ENCODE measurements around the gene EXOC3L2. TPM values are rescaled to one million over a fixed set of nuclear protein-coding genes. Genes with fewer than 3 reads are reported as not detected.

The EXOC3L2 gene
- total and polyA plus RNA-seq, 2 of the 8 experiments (the other 6 are each of a cell fraction or from before 2014, with no cell fraction given): 1.4 to 1.6 TPM

GRCh38 chr19:45195764-45196163 lies 49.4 kb downstream of the EXOC3L2 start:
- no peak for DNase-seq (ENCODE audit: low read depth in 1 of 2, low spot score in 2 of 2)
- Histone ChIP-seq H3K14ac (ENCODE audit: insufficient read length) (no peak overlapping the region), H3K18ac (ENCODE audit: extremely low read depth, low read length) (no peak overlapping the region), H2BK5ac (ENCODE audit: low read depth, low read length) (no peak overlapping the region), H3K4me2 (ENCODE audit: insufficient read depth in 1 of 2, low read depth in 2 of 2, low read length in 2 of 2) (no peak overlapping the region), H3K23me2 (ENCODE audit: low read depth, low read length) (no peaks in the 10 kb centered on the region), H3K36me3 (ENCODE audit: control insufficient read depth in 2 of 4, insufficient read depth in 4 of 4, low read length in 3 of 4) (no peaks in the 10 kb centered on the region), H3K56ac (replicated peaks; ENCODE audit: insufficient read length, low read depth, low read length) (no peak overlapping the region), H3K9me3 (ENCODE audit: insufficient read depth in 2 of 2, low read depth in 1 of 2, low read length in 1 of 2) (no peaks in the 10 kb centered on the region), H3K79me1 (ENCODE audit: low read depth, low read length) (no peaks in the 10 kb centered on the region), H3K79me2 (ENCODE audit: control insufficient read depth in 1 of 2, insufficient read depth in 2 of 2, low read length in 2 of 2) (no peaks in the 10 kb centered on the region), H4K8ac (ENCODE audit: extremely low read depth, insufficient read depth, low read length) (no peak overlapping the region), H2AFZ (ENCODE audit: low read length) (no peak overlapping the region), H4K20me1 (replicated peaks in 1 of 2; ENCODE audit: control insufficient read depth in 1 of 2, insufficient read depth in 2 of 2, low read length in 2 of 2) (no peaks in the 10 kb centered on the region), H3K4ac (replicated peaks; ENCODE audit: insufficient read length, low read depth, low read length) (no peak overlapping the region), H3K27me3 (replicated peaks in 1 of 4; ENCODE audit: control insufficient read depth in 3 of 4, extremely low read depth in 1 of 4, insufficient read depth in 3 of 4, low read length in 3 of 4) (no peaks in the 10 kb centered on the region), H2BK20ac (ENCODE audit: low read length) (no peak overlapping the region), H2BK15ac (ENCODE audit: low read length) (no peak overlapping the region), H2BK120ac (replicated peaks; ENCODE audit: low read depth, low read length) (no peak overlapping the region), H4K5ac (ENCODE audit: insufficient read length, low read depth, low read length) (no peak overlapping the region), H3K4me1 (replicated peaks in 1 of 4; ENCODE audit: control insufficient read depth in 3 of 4, insufficient read depth in 4 of 4, low read length in 3 of 4) (no peaks in the 10 kb centered on the region), H2BK12ac (ENCODE audit: low read depth, low read length) (no peak overlapping the region), H3K4me3 (ENCODE audit: extremely low read depth in 1 of 4, insufficient read depth in 2 of 4, low read depth in 3 of 4, low read length in 4 of 4) (no peak overlapping the region), H3K27ac (ENCODE audit: low read depth, low read length) (no peak overlapping the region), H3K9ac (replicated peaks in 1 of 4; ENCODE audit: extremely low read depth in 1 of 4, low read depth in 3 of 4, low read length in 3 of 4) (no peak overlapping the region), H3K23ac (ENCODE audit: insufficient read length) (no peak overlapping the region), H2AK5ac (ENCODE audit: low read depth, low read length) (no peak overlapping the region), H4K91ac (replicated peaks; ENCODE audit: insufficient read length, low read length) (no peak overlapping the region)
- FAIRE-seq: no peak
- POLR2A ChIA-PET (ENCODE audit: partially characterized antibody): no interaction called here
- CTCF ChIA-PET (ENCODE audit: partially characterized antibody): interaction anchor here (0.6 to 2.2 kb wide), 4 partner anchors 8 to 143 kb away, joined by 3 to 14 read pairs (median 3); no protein-coding TSS in a partner anchor
- 82% methylated on average over 6 of the region's 6 CpGs; no CpG with 5 or more reads in 1 of the 2 experiments for WGBS, 2 experiments (ENCODE audit: extremely low coverage in 1 of 2, insufficient coverage in 1 of 2, insufficient read length in 1 of 2, insufficient replicate concordance in 2 of 2, low coverage in 1 of 2, low lambda C conversion rate in 2 of 2, missing lambda C conversion rate in 1 of 2)
- TF ChIP-seq NANOG (IDR thresholded peaks at IDR 0.05; ENCODE audit: insufficient read depth, low read depth, low read length, poor library complexity, severe bottlenecking): no peak
- TF ChIP-seq ZNF274 (IDR thresholded peaks at IDR 0.05; ENCODE audit: borderline replicate concordance, extremely low read depth, low read length): no peak
- TF ChIP-seq, protein P1, sequence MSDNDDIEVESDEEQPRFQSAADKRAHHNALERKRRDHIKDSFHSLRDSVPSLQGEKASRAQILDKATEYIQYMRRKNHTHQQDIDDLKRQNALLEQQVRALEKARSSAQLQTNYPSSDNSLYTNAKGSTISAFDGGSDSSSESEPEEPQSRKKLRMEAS (IDR thresholded peaks at IDR 0.05): no peak
- TF ChIP-seq JUN (IDR thresholded peaks at IDR 0.05; ENCODE audit: low read depth, low read length): no peak
- TF ChIP-seq, protein P2, sequence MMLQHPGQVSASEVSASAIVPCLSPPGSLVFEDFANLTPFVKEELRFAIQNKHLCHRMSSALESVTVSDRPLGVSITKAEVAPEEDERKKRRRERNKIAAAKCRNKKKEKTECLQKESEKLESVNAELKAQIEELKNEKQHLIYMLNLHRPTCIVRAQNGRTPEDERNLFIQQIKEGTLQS (IDR thresholded peaks at IDR 0.05; ENCODE audit: insufficient read depth, low read depth, low read length): no peak
- no peak for TF ChIP-seq POLR2AphosphoS5 (IDR thresholded peaks at IDR 0.05; ENCODE audit: low read depth, low read length)
- TF ChIP-seq CBX8 (IDR thresholded peaks at IDR 0.05; ENCODE audit: borderline replicate concordance, low read depth, low read length): no peak
- no peak for TF ChIP-seq CBX5 (IDR thresholded peaks at IDR 0.05; ENCODE audit: low read depth, low read length)
- no peak for TF ChIP-seq RAD21 (IDR thresholded peaks at IDR 0.05 in 1 of 2, conservative IDR thresholded peaks at IDR 0.05 in 1 of 2; ENCODE audit: low read depth in 2 of 2, low read length in 2 of 2)
- TF ChIP-seq, protein P3, sequence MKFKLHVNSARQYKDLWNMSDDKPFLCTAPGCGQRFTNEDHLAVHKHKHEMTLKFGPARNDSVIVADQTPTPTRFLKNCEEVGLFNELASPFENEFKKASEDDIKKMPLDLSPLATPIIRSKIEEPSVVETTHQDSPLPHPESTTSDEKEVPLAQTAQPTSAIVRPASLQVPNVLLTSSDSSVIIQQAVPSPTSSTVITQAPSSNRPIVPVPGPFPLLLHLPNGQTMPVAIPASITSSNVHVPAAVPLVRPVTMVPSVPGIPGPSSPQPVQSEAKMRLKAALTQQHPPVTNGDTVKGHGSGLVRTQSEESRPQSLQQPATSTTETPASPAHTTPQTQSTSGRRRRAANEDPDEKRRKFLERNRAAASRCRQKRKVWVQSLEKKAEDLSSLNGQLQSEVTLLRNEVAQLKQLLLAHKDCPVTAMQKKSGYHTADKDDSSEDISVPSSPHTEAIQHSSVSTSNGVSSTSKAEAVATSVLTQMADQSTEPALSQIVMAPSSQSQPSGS (IDR thresholded peaks at IDR 0.05; ENCODE audit: low read length): no peak
- TF ChIP-seq TAF1 (IDR thresholded peaks at IDR 0.05; ENCODE audit: low read depth, low read length): no peak
- TF ChIP-seq BACH1 (IDR thresholded peaks at IDR 0.05; ENCODE audit: low read length): no peak

Measured in H1 (cell line).